ENCODE measurements around the gene HOXA4.

GRCh38 chr7:27143950-27144780 lies 13.6 kb upstream of the HOXA4 start:
- TF ChIP-seq, protein P1, sequence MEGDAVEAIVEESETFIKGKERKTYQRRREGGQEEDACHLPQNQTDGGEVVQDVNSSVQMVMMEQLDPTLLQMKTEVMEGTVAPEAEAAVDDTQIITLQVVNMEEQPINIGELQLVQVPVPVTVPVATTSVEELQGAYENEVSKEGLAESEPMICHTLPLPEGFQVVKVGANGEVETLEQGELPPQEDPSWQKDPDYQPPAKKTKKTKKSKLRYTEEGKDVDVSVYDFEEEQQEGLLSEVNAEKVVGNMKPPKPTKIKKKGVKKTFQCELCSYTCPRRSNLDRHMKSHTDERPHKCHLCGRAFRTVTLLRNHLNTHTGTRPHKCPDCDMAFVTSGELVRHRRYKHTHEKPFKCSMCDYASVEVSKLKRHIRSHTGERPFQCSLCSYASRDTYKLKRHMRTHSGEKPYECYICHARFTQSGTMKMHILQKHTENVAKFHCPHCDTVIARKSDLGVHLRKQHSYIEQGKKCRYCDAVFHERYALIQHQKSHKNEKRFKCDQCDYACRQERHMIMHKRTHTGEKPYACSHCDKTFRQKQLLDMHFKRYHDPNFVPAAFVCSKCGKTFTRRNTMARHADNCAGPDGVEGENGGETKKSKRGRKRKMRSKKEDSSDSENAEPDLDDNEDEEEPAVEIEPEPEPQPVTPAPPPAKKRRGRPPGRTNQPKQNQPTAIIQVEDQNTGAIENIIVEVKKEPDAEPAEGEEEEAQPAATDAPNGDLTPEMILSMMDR (IDR thresholded peaks at IDR 0.05; ENCODE audit: low read depth, low read length, poor library complexity, severe bottlenecking): peak; percentile 49
- no peak for TF ChIP-seq EZH2phosphoT487 (IDR thresholded peaks at IDR 0.05; ENCODE audit: borderline replicate concordance, low read length)

Data from DOHH2 (cell line).